HepG2 (cell line): Measurements from ENCODE around the gene SMARCA2.

Source experiments
- CTCF ChIP-seq: sonication (generic); formaldehyde crosslinking; IDR thresholded peaks from 2 replicates; pipeline ENCODE4 v1.5.0; 2020; ENCODE audit warnings: mild to moderate bottlenecking, missing genetic modification reagents, moderate library complexity
- GABPA ChIP-seq, 2 experiments: IDR thresholded peaks; 2 replicates each; pipeline ENCODE4 v1.6.1; 2011 to 2016; ENCODE audit warnings: low read depth in 2 of 2, low read length in 1 of 2, missing biosample characterization in 1 of 2, missing genetic modification characterization in 1 of 2
- HMGXB4 ChIP-seq, 2 experiments: sonication (generic) in 1 of 2; formaldehyde crosslinking in 1 of 2; IDR thresholded peaks; 2 replicates each; pipeline versions ENCODE4 v1.4.0 to v1.6.1; 2018 to 2020; ENCODE audit warnings: missing genetic modification reagents in 2 of 2, borderline replicate concordance in 1 of 2, low read depth in 1 of 2, mild to moderate bottlenecking in 1 of 2, missing biosample characterization in 1 of 2
- MAX ChIP-seq: IDR thresholded peaks from 2 replicates; pipeline ENCODE4 v1.6.1; 2012; ENCODE audit warnings: inconsistent platforms
- PRDM4 ChIP-seq: sonication (generic); formaldehyde crosslinking; IDR thresholded peaks from 2 replicates; pipeline ENCODE4 v1.9.0; 2021; ENCODE audit warnings: missing genetic modification reagents, borderline replicate concordance
- RXRA ChIP-seq: sonication (generic); formaldehyde crosslinking; IDR thresholded peaks from 2 replicates; pipeline ENCODE4 v1.5.1; 2020; ENCODE audit warnings: missing genetic modification reagents
- THRA ChIP-seq: sonication (generic); formaldehyde crosslinking; IDR thresholded peaks from 2 replicates; pipeline ENCODE4 v1.4.0; 2020; ENCODE audit warnings: missing genetic modification reagents, borderline replicate concordance
- ZNF350 ChIP-seq: sonication (generic); formaldehyde crosslinking; IDR thresholded peaks from 2 replicates; pipeline ENCODE4 v1.4.0; 2020; ENCODE audit warnings: mild to moderate bottlenecking, low read depth, missing genetic modification reagents, borderline replicate concordance
- ZZZ3 ChIP-seq: sonication (generic); formaldehyde crosslinking; IDR thresholded peaks from 2 replicates; pipeline ENCODE4 v1.4.0; 2020; ENCODE audit warnings: missing genetic modification reagents, mild to moderate bottlenecking, borderline replicate concordance

GRCh38 chr9:2116073-2116472, 100.9 kb downstream of the SMARCA2 start:
- TF ChIP-seq HMGXB4 (CRISPR knock-in tag; IDR thresholded peaks at IDR 0.05; ENCODE audit: borderline replicate concordance in 1 of 2, low read depth in 1 of 2) (no peak), THRA (no peak), CTCF (peak; percentile 42), ZNF350 (no peak), PRDM4 (no peak), GABPA (IDR thresholded peaks at IDR 0.05; ENCODE audit: low read depth, low read length) (no peak), GABPA (CRISPR knock-in tag; IDR thresholded peaks at IDR 0.05; ENCODE audit: low read depth) (no peak), ZZZ3 (CRISPR knock-in tag) (no peak), RXRA (CRISPR knock-in tag) (no peak), MAX (no peak)
